Cardiac fibroblast (primary cell): ENCODE results near the gene PTX4.

Experiments used
- DNase-seq, 2 donors: peaks; one replicate each; pipeline versions ENCODE4 v3.0.0 to v3.0.0-alpha.2; 2010; ENCODE audit warnings: low read depth in 2 of 2
- H3K4me3 ChIP-seq, 2 donors: replicated peaks in 1 of 2; 1 replicate in 1 of 2; 2 replicates in 1 of 2; pipeline ENCODE4 v1.5.1; 2011; ENCODE audit warnings: low read depth in 2 of 2, low read length in 2 of 2, mild to moderate bottlenecking in 2 of 2, moderate library complexity in 1 of 2
- CTCF ChIP-seq: IDR thresholded peaks from one replicate; pipeline ENCODE4 v1.5.1; 2011; ENCODE audit warnings: low read depth, mild to moderate bottlenecking, low read length, inconsistent platforms

The PTX4 gene

DNA sequence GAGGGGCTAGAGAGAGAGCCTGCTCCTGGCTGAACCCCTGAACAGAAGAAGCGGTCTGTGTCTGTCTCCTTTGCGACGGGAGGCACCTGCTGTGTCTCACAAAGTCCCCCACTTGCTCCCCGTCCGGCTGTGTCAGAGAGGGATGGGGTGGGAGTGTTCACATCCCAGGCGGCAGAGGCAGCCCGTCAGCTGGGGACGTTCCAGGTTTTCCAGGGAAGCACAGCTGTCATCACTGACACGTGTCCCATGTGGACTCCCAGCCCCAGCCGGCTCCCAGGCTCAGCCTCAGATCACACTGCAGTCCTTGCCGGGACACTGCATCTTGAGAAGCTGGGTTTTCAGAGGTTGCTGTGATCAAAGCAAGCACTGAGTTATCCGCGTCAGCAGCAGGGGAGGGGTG lies 6.0 kb upstream of the PTX4 start:
- H3K4me3 ChIP-seq: peak overlapping the region in 1 of 2 donors; percentile 78
- peak; percentile 11 to 12 for DNase-seq
- no peak for TF ChIP-seq CTCF

- DNase-seq: peak; percentile 85 to 90
- H3K4me3 ChIP-seq: peak overlapping the region; percentile 78 to 84
- peak; percentile 90 for TF ChIP-seq CTCF
Observed at GRCh38 chr16:1494129-1494640, 5.4 kb upstream of the PTX4 start.

- H3K4me3 ChIP-seq: peak overlapping the region; percentile 78 to 84
- DNase-seq: peak in 1 of 2 donors; percentile 20
- no peak for TF ChIP-seq CTCF
Observed at GRCh38 chr16:1493746-1494094, 5.0 kb upstream of the PTX4 start.

- peak; percentile 83 to 85 for DNase-seq
- peak within 1 kb of the TSS; percentile 78 to 84 for H3K4me3 ChIP-seq
- TF ChIP-seq CTCF: no peak
Observed at GRCh38 chr16:1492923-1493745, 4.4 kb upstream of the PTX4 start, which contains the start of gene TELO2. TELO2 (plus strand) TSS chr16:1493360; CDS start chr16:1494282, 922 bp downstream.

GRCh38 chr16:1492082-1492922 lies 3.6 kb upstream of the PTX4 start:
- TF ChIP-seq CTCF: no peak
- DNase-seq: no peak
- peak overlapping the region in 1 of 2 donors; percentile 41 for H3K4me3 ChIP-seq

- no peak for DNase-seq
- TF ChIP-seq CTCF: no peak
- H3K4me3 ChIP-seq: no peak overlapping the region
Observed at GRCh38 chr16:1491327-1491726, 2.6 kb upstream of the PTX4 start.
